ENCODE measurements around the gene ZNF43. TPM values are rescaled to one million over a fixed set of nuclear protein-coding genes. Genes with fewer than 3 reads are reported as not detected.

ZNF43 gene
- total RNA-seq, 1 donor from 2014 or later = 12.0 TPM

- H3K27ac ChIP-seq = no peak overlapping the region
- peaks cover 21% of the 10 kb centered on the region for H3K4me1 ChIP-seq
- peaks cover 0 to 5% of the 10 kb centered on the region in 2 donors for H3K36me3 ChIP-seq
- TF ChIP-seq CTCF (IDR thresholded peaks at IDR 0.05) = no peak
- TF ChIP-seq POLR2A (IDR thresholded peaks at IDR 0.05) = no peak
- H3K9me3 ChIP-seq = no peaks in the 10 kb centered on the region
- H3K4me3 ChIP-seq = no peak overlapping the region
- DNase-seq (ENCODE audit: extremely low spot score in 2 of 2) = no peak
- intact Hi-C loops (cut with DNase I) = no loop called here
- H3K27me3 ChIP-seq = no peaks in the 10 kb centered on the region
Measured at GRCh38 chr19:21848706-21849105, 12.7 kb upstream of the ZNF43 start.

GRCh38 chr19:21843081-21843480 lies 7.1 kb upstream of the ZNF43 start:
- TF ChIP-seq CTCF (IDR thresholded peaks at IDR 0.05) (no peak), POLR2AphosphoS5 (IDR thresholded peaks at IDR 0.05; ENCODE audit: insufficient read depth in 1 of 2, low read depth in 1 of 2) (no peak), POLR2A (IDR thresholded peaks at IDR 0.05) (no peak)
- Histone ChIP-seq H3K9me3 (no peaks in the 10 kb centered on the region), H3K4me3 (no peak overlapping the region), H3K27ac (no peak overlapping the region), H3K4me1 (no peaks in the 10 kb centered on the region), H3K27me3 (no peaks in the 10 kb centered on the region), H3K36me3 (peaks cover 0 to 36% of the 10 kb centered on the region in 2 donors)
- DNase-seq (ENCODE audit: extremely low spot score in 2 of 2) = no peak
- intact Hi-C loops (cut with DNase I) = no loop called here

- TF ChIP-seq POLR2AphosphoS5 (IDR thresholded peaks at IDR 0.05; ENCODE audit: insufficient read depth in 1 of 2, low read depth in 1 of 2) (no peak), POLR2A (IDR thresholded peaks at IDR 0.05) (no peak), CTCF (IDR thresholded peaks at IDR 0.05) (no peak)
- Histone ChIP-seq H3K36me3 (peaks cover 0 to 36% of the 10 kb centered on the region in 2 donors), H3K4me3 (no peak overlapping the region), H3K27ac (no peak overlapping the region), H3K27me3 (no peaks in the 10 kb centered on the region), H3K9me3 (no peaks in the 10 kb centered on the region), H3K4me1 (no peaks in the 10 kb centered on the region)
- no peak for DNase-seq (ENCODE audit: extremely low spot score in 2 of 2)
- intact Hi-C loops (cut with DNase I) = no loop called here
Measured at GRCh38 chr19:21841488-21842097, 5.6 kb upstream of the ZNF43 start.

GRCh38 chr19:21841081-21841480 lies 5.1 kb upstream of the ZNF43 start:
- intact Hi-C loops (cut with DNase I) = no loop called here
- Histone ChIP-seq H3K27me3 (no peaks in the 10 kb centered on the region), H3K9me3 (no peaks in the 10 kb centered on the region), H3K4me3 (no peak overlapping the region), H3K27ac (no peak overlapping the region), H3K4me1 (no peaks in the 10 kb centered on the region), H3K36me3 (peaks cover 0 to 36% of the 10 kb centered on the region in 2 donors)
- TF ChIP-seq POLR2AphosphoS5 (IDR thresholded peaks at IDR 0.05; ENCODE audit: insufficient read depth in 1 of 2, low read depth in 1 of 2) (no peak), POLR2A (IDR thresholded peaks at IDR 0.05) (no peak), CTCF (IDR thresholded peaks at IDR 0.05) (no peak)
- no peak for DNase-seq (ENCODE audit: extremely low spot score in 2 of 2)

- H3K27me3 ChIP-seq = no peaks in the 10 kb centered on the region
- no peaks in the 10 kb centered on the region for H3K9me3 ChIP-seq
- no peak overlapping the region for H3K4me3 ChIP-seq
- no peaks in the 10 kb centered on the region for H3K4me1 ChIP-seq
- DNase-seq (ENCODE audit: extremely low spot score in 2 of 2) = no peak
- no peak overlapping the region for H3K27ac ChIP-seq
- H3K36me3 ChIP-seq = peaks cover 0 to 35% of the 10 kb centered on the region in 2 donors
- no peak for TF ChIP-seq CTCF (IDR thresholded peaks at IDR 0.05)
- no peak for TF ChIP-seq POLR2AphosphoS5 (IDR thresholded peaks at IDR 0.05; ENCODE audit: insufficient read depth in 1 of 2, low read depth in 1 of 2)
- TF ChIP-seq POLR2A (IDR thresholded peaks at IDR 0.05) = no peak
- intact Hi-C loops (cut with DNase I) = no loop called here
Measured at GRCh38 chr19:21839976-21840375, 4.0 kb upstream of the ZNF43 start.

Data from vagina (tissue), 2 donors.